Esophagus squamous epithelium (tissue), 5 donors: Measurements from ENCODE around the gene APOL1. TPM values are rescaled to one million over a fixed set of nuclear protein-coding genes. Genes with fewer than 3 reads are reported as not detected.
"Not testable (repeated sequence)": the region's sequence is repeated elsewhere in the genome, so short reads cannot be mapped to it uniquely, and the experiment has no call there.

Experiments used
- DNase-seq: peaks from one replicate; lab custom pipeline; 2025; lab: John Stamatoyannopoulos, UW
- H3K27ac ChIP-seq, 4 donors: fragments of 200-600 bp; sonication (generic); one replicate each; pipeline ENCODE4 v1.5.1; 2016 to 2019; ENCODE audit warnings: mild to moderate bottlenecking in 1 of 4
- H3K27me3 ChIP-seq, 4 donors: fragments of 200-600 bp; sonication (generic); 1 replicate in 3 of 4; 2 replicates in 1 of 4; pipeline versions ENCODE4 v1.5.1 to v1.6.0; 2017 to 2021; ENCODE audit warnings: antibody characterized with exemption in 1 of 4
- H3K36me3 ChIP-seq, 3 donors: fragments of 200-600 bp; sonication (generic); one replicate each; pipeline ENCODE4 v1.5.1; 2016 to 2019
- H3K4me1 ChIP-seq, 3 donors: fragments of 200-600 bp; sonication (generic); one replicate each; pipeline ENCODE4 v1.5.1; 2017 to 2019
- H3K4me3 ChIP-seq, 4 donors: fragments of 200-600 bp; sonication (generic); 1 replicate in 3 of 4; 2 replicates in 1 of 4; pipeline ENCODE4 v1.5.1; 2016 to 2019; ENCODE audit warnings: mild to moderate bottlenecking in 2 of 4, moderate library complexity in 1 of 4
- H3K9me3 ChIP-seq, 3 donors: fragments of 200-600 bp; sonication (generic); one replicate each; pipeline ENCODE4 v1.5.1; 2016 to 2019
- POLR2A ChIP-seq, 4 donors: fragments of 450-650 bp; IDR thresholded peaks; one replicate each; pipeline ENCODE4 v1.6.1; 2017; ENCODE audit warnings: antibody characterized with exemption in 4 of 4, mild to moderate bottlenecking in 4 of 4, moderate library complexity in 3 of 4
- WGBS, 2 donors: methylation state at CpG; one replicate each; pipeline ENCODE4 v1.1.5; 2018; 5-methylcytosine and 5-hydroxymethylcytosine counted together
- intact Hi-C: fragments of 100-400 bp; cut with DNase I; formaldehyde crosslinking; loops from one replicate; pipeline ENCODE4 v1.15.0; 2022
- total RNA-seq, 4 donors: library from RNA; depleted of rRNA; stranded (reverse); fragments of >200 nt; gene quantifications; one replicate each; pipeline ENCODE4 v1.1.0, GENCODE V29; 2016
- TF ChIP-seq, protein P1 (sequence below), 6 experiments: fragments of 450-650 bp in 4 of 6; fragments of 200-600 bp in 2 of 6; sonication (generic) in 2 of 6; IDR thresholded peaks; one replicate each; pipeline ENCODE4 v1.5.1; 2016 to 2019; ENCODE audit warnings: antibody characterized with exemption in 6 of 6, mild to moderate bottlenecking in 4 of 6, moderate library complexity in 4 of 6
- donor health status: DM: yes; HTN: yes; CAD: no.

The APOL1 gene
- total RNA-seq, 4 donors from 2014 or later: 8.4 to 49.3 (median 20.6) TPM

DNA sequence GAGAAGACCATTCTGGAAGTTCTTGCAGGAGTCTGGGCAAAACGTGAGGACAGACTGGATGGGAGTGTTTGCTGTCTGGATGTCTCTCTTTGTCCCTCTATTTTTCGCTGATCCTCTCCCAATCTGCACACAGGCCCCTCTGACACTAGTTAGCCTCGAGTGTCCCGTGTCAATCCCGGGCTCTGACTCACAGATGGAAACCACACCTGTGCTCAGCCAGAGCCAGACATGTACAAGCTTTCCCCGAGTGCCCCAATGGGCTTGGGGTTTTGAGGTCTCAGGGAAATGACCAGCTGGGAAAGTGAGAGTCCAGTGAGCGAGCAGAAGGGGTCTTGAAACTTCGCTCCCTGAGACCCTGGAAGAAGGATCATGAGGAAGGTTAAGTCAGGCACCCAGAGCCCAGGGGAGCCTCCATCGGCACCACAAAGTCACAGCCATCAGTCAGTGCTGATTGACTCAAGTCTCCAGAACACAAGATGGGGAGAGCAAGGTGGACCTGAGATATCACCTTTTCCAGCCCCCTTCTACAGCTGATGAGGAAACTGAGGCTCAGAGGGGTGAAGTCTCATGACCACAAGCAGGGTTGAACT, 27.5 kb upstream of the APOL1 start:
- peaks cover under 1 to 43% (median 9%) of the 10 kb centered on the region in 3 donors for H3K36me3 ChIP-seq
- H3K9me3 ChIP-seq: no peaks in the 10 kb centered on the region
- no peak overlapping the region for H3K4me3 ChIP-seq
- H3K27ac ChIP-seq: no peak overlapping the region
- TF ChIP-seq, protein P1, sequence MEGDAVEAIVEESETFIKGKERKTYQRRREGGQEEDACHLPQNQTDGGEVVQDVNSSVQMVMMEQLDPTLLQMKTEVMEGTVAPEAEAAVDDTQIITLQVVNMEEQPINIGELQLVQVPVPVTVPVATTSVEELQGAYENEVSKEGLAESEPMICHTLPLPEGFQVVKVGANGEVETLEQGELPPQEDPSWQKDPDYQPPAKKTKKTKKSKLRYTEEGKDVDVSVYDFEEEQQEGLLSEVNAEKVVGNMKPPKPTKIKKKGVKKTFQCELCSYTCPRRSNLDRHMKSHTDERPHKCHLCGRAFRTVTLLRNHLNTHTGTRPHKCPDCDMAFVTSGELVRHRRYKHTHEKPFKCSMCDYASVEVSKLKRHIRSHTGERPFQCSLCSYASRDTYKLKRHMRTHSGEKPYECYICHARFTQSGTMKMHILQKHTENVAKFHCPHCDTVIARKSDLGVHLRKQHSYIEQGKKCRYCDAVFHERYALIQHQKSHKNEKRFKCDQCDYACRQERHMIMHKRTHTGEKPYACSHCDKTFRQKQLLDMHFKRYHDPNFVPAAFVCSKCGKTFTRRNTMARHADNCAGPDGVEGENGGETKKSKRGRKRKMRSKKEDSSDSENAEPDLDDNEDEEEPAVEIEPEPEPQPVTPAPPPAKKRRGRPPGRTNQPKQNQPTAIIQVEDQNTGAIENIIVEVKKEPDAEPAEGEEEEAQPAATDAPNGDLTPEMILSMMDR (IDR thresholded peaks at IDR 0.05): no peak
- no peak for TF ChIP-seq POLR2A (IDR thresholded peaks at IDR 0.05)
- 69 to 75% methylated on average over 7 to 9 of the region's 9 CpGs for WGBS, 2 donors
- DNase-seq: no peak
- intact Hi-C loops: loop anchor here (10.0 kb wide), 1 partner anchor 71 kb away; no protein-coding TSS in a partner anchor
- no peaks in the 10 kb centered on the region for H3K27me3 ChIP-seq
- H3K4me1 ChIP-seq: peaks cover 0 to 11% (median 3%) of the 10 kb centered on the region in 3 donors

DNA sequence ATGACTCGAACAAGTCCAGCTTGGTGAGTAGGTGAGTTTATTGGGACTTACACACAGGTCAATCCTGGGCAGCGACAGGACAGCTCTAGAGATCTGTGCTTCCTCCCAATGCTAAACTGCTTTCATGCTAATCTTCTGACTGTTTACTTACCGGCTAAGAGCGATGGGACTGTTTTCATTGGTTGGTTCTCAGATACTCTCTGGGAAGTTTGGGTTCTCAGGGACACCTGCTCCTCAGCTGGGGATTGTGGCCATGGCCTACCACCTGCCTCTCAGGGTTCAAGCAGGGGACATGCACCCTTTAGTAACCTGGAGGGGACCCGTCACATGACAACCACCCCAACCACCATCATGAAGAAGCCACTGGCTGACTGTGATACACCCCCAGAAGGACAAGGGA, 26.7 kb upstream of the APOL1 start:
- H3K27ac ChIP-seq: no peak overlapping the region

DNA sequence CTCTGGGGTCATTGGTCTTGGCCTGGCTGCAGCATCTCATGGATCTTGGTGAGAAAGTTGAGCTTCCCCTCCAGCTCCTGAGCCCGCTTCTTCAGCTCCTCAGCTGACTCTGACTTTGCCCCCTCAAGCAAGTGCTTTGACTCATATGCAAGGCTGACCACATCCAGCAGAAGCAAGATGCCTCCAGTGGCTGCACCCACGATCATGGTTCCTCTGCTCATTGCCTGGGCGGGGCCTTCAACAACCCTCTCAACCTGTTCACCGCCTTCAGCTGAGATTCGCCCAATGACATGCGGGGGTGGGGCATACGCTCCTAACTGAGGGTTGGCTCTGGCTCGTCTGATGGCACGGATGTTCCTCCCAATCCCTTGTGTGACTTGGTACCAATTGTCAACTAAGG, 25.5 kb upstream of the APOL1 start:
- Histone ChIP-seq H3K9me3 (no peaks in the 10 kb centered on the region), H3K27me3 (no peaks in the 10 kb centered on the region), H3K4me3 (no peak overlapping the region), H3K27ac (no peak overlapping the region), H3K36me3 (peaks cover 4 to 63% (median 15%) of the 10 kb centered on the region in 3 donors), H3K4me1 (no peaks in the 10 kb centered on the region)
- intact Hi-C loops: loop anchor here (10.0 kb wide), 1 partner anchor 73 kb away; no protein-coding TSS in a partner anchor
- TF ChIP-seq, protein P1 (IDR thresholded peaks at IDR 0.05): no peak
- TF ChIP-seq POLR2A (IDR thresholded peaks at IDR 0.05): no peak
- no peak for DNase-seq
- 90 to 95% methylated on average over 7 to 9 of the region's 9 CpGs for WGBS, 2 donors

More for the DNA sequence above, 26.7 kb upstream of the APOL1 start:
- Histone ChIP-seq H3K4me1 (peaks cover 0 to 4% (median 0%) of the 10 kb centered on the region in 3 donors), H3K4me3 (no peak overlapping the region), H3K9me3 (no peaks in the 10 kb centered on the region), H3K27me3 (no peaks in the 10 kb centered on the region), H3K36me3 (peaks cover 4 to 51% (median 9%) of the 10 kb centered on the region in 3 donors)
- TF ChIP-seq, protein P1 (IDR thresholded peaks at IDR 0.05): no peak
- no peak for TF ChIP-seq POLR2A (IDR thresholded peaks at IDR 0.05)
- DNase-seq: no peak
- WGBS, 2 donors: 91 to 94% methylated on average over 3 to 4 of the region's 5 CpGs
- intact Hi-C loops: loop anchor here (10.0 kb wide), 1 partner anchor 71 kb away; no protein-coding TSS in a partner anchor

DNA sequence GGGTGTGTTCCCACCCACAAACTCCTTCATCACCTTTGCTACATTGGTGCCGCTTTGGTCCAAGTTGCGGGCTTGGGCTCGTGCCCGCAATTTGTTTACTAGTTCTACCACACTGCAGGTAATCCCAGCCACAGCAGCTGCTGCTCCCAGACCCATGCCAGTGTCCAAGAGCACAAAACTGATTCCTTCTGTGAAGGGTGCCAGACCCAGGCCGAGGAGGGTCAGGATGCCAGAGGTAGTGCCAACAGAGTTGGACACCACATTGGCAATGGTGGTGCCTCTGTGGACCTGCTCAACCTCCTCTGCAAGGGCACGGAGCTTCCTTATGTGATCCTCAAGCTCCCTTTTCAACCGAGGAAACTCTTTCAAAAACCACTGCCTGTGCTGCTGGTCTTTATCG, 25.1 kb upstream of the APOL1 start:
- no peaks in the 10 kb centered on the region for H3K27me3 ChIP-seq
- no peaks in the 10 kb centered on the region for H3K9me3 ChIP-seq
- no peak for DNase-seq
- no peak overlapping the region for H3K27ac ChIP-seq
- no peak for TF ChIP-seq POLR2A (IDR thresholded peaks at IDR 0.05)
- TF ChIP-seq, protein P1 (IDR thresholded peaks at IDR 0.05): no peak
- WGBS, 2 donors: 92 to 97% methylated on average over 4 to 6 of the region's 8 CpGs
- peaks cover 6 to 67% (median 19%) of the 10 kb centered on the region in 3 donors for H3K36me3 ChIP-seq
- intact Hi-C loops: loop anchor here (10.0 kb wide), 1 partner anchor 73 kb away; no protein-coding TSS in a partner anchor
- H3K4me1 ChIP-seq: no peaks in the 10 kb centered on the region
- H3K4me3 ChIP-seq: no peak overlapping the region

DNA sequence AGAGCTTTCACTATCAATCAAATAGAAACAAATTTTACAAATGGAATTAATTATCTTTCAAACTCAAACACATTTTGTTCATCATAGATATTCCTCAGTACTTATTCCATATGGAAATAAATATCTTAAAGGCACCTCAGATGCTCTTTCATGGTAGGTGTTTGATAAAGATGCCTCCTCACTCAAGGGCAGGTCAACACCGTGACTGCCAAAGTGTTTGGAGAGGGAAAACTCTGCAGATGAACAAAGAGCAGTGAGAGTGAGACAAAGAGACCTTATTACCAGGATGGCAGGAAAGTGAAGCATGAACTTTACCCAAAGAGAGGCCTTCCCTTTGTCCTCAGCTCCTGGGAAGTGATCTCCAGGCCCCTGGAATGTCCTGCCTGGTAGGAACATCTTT, 24.6 kb upstream of the APOL1 start:
- H3K4me3 ChIP-seq, H3K9me3 ChIP-seq, H3K4me1 ChIP-seq, H3K27ac ChIP-seq, DNase-seq, H3K27me3 ChIP-seq: not testable (repeated sequence)
- intact Hi-C loops: loop anchor here (10.0 kb wide), 1 partner anchor 74 kb away; no protein-coding TSS in a partner anchor
- peaks cover 11 to 73% (median 19%) of the 10 kb centered on the region in 3 donors for H3K36me3 ChIP-seq
- 67 to 100% methylated on average over 1 of the region's 1 CpG for WGBS, 2 donors
